Measurements from ENCODE around the gene CHPF2. TPM values are rescaled to one million over a fixed set of nuclear protein-coding genes. Genes with fewer than 3 reads are reported as not detected.

The CHPF2 gene
- polyA plus RNA-seq, 3 donors: 34.4 to 38.0 (median 36.0) TPM

DNA sequence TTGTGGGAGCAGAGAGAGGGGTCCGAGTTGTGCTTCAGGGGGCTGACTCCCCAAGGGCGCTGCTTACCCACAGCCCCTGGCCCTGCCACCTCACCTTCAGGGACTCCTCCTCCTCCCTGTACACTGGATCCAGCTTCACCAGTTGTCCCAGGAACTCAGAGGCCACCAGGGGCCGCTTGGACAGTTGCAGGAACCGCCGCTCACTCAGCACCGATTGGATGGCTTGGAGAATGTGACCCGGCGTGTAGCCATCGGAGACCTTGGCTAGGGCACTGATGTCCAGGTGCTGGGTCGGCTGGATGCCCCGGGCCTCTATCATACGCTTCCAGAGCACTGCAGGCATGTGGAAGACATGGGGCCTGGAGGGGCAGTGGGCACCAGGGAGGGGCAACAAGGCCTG, 40.7 kb upstream of the CHPF2 start:
- intact Hi-C loops (cut with micrococcal nuclease): no loop called here
- no peak overlapping the region for H3K4me3 ChIP-seq (replicated peaks in 1 of 3; ENCODE audit: low read depth in 2 of 3, low read length in 3 of 3)
- H2AFZ ChIP-seq (ENCODE audit: insufficient read depth, low read depth, low read length, poor library complexity, severe bottlenecking): no peak overlapping the region
- H3K27ac ChIP-seq (ENCODE audit: low read depth in 1 of 2, low read length in 2 of 2): no peak overlapping the region
- H3K9me3 ChIP-seq (replicated peaks in 1 of 2; ENCODE audit: control insufficient read depth in 1 of 2, insufficient read depth in 1 of 2, low read length in 2 of 2): no peaks in the 10 kb centered on the region
- no peaks in the 10 kb centered on the region for H3K4me1 ChIP-seq (ENCODE audit: control insufficient read depth in 1 of 2, insufficient read depth in 2 of 2, low read length in 2 of 2)
- H3K4me3 Mint-ChIP-seq: no peak overlapping the region
- peaks cover 0 to 1% (median 0%) of the 10 kb centered on the region in 7 donors for H3K9me3 Mint-ChIP-seq
- H4K20me1 ChIP-seq (ENCODE audit: insufficient read depth, low read length): no peaks in the 10 kb centered on the region
- H3K9ac ChIP-seq (ENCODE audit: insufficient read depth, low read length, poor library complexity, severe bottlenecking): no peak overlapping the region
- no peaks in the 10 kb centered on the region for H3K36me3 ChIP-seq (replicated peaks in 1 of 2; ENCODE audit: control insufficient read depth in 1 of 2, insufficient read depth in 2 of 2, low read length in 2 of 2)
- no peaks in the 10 kb centered on the region for H3K36me3 Mint-ChIP-seq
- no peaks in the 10 kb centered on the region for H3K4me1 Mint-ChIP-seq
- H3K27me3 ChIP-seq (ENCODE audit: control insufficient read depth in 2 of 2, insufficient read depth in 2 of 2, low read length in 2 of 2): no peaks in the 10 kb centered on the region
- TF ChIP-seq, protein P1, sequence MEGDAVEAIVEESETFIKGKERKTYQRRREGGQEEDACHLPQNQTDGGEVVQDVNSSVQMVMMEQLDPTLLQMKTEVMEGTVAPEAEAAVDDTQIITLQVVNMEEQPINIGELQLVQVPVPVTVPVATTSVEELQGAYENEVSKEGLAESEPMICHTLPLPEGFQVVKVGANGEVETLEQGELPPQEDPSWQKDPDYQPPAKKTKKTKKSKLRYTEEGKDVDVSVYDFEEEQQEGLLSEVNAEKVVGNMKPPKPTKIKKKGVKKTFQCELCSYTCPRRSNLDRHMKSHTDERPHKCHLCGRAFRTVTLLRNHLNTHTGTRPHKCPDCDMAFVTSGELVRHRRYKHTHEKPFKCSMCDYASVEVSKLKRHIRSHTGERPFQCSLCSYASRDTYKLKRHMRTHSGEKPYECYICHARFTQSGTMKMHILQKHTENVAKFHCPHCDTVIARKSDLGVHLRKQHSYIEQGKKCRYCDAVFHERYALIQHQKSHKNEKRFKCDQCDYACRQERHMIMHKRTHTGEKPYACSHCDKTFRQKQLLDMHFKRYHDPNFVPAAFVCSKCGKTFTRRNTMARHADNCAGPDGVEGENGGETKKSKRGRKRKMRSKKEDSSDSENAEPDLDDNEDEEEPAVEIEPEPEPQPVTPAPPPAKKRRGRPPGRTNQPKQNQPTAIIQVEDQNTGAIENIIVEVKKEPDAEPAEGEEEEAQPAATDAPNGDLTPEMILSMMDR (IDR thresholded peaks at IDR 0.05): no peak
- H3K27ac Mint-ChIP-seq: no peak overlapping the region
- DNase-seq: no peak
- H3K79me2 ChIP-seq (ENCODE audit: insufficient read depth, low read length): no peaks in the 10 kb centered on the region
- peaks cover 3 to 27% (median 16%) of the 10 kb centered on the region in 3 donors for H3K27me3 Mint-ChIP-seq (ENCODE audit: low read depth in 3 of 3)
- no peak overlapping the region for H3K4me2 ChIP-seq (replicated peaks; ENCODE audit: extremely low read depth, low read length, poor library complexity, severe bottlenecking)
- WGBS (ENCODE audit: insufficient coverage): 94% methylated on average over 9 of the region's 12 CpGs

DNA sequence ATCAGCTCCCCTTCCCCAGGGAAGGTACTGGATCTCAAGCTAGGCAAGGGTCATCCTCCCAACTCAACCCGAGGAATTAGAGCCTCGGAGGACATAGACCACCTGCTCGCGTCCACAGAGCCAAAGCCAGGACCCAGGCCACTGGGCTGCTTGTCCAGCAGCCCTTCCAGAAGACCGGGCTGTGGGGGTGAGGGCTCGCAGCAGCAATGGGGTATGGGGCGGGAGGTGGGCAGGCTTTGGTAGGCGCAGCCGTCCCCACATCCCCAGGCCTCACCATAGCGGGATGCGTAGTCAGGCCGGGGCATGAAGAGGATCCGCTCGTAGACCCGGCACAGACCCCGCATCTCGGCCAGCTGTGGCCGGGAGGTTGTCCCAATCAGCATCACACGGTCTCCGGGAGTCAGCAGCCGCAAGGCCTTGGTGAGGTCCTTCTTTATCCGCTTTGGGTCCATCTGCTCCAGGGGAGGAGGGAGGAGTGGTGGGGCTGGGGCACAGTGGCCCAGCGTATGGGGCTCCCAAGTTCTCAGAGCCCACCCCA, 40.2 kb upstream of the CHPF2 start:
- intact Hi-C loops (cut with micrococcal nuclease): no loop called here
- Histone ChIP-seq H2AFZ (ENCODE audit: insufficient read depth, low read depth, low read length, poor library complexity, severe bottlenecking) (no peak overlapping the region), H3K9me3 (replicated peaks in 1 of 2; ENCODE audit: control insufficient read depth in 1 of 2, insufficient read depth in 1 of 2, low read length in 2 of 2) (no peaks in the 10 kb centered on the region), H4K20me1 (ENCODE audit: insufficient read depth, low read length) (no peaks in the 10 kb centered on the region), H3K4me2 (replicated peaks; ENCODE audit: extremely low read depth, low read length, poor library complexity, severe bottlenecking) (no peak overlapping the region), H3K4me3 (replicated peaks in 1 of 3; ENCODE audit: low read depth in 2 of 3, low read length in 3 of 3) (no peak overlapping the region), H3K79me2 (ENCODE audit: insufficient read depth, low read length) (no peaks in the 10 kb centered on the region), H3K36me3 (replicated peaks in 1 of 2; ENCODE audit: control insufficient read depth in 1 of 2, insufficient read depth in 2 of 2, low read length in 2 of 2) (no peaks in the 10 kb centered on the region), H3K9ac (ENCODE audit: insufficient read depth, low read length, poor library complexity, severe bottlenecking) (no peak overlapping the region), H3K27me3 (ENCODE audit: control insufficient read depth in 2 of 2, insufficient read depth in 2 of 2, low read length in 2 of 2) (no peaks in the 10 kb centered on the region), H3K4me1 (ENCODE audit: control insufficient read depth in 1 of 2, insufficient read depth in 2 of 2, low read length in 2 of 2) (no peaks in the 10 kb centered on the region), H3K27ac (ENCODE audit: low read depth in 1 of 2, low read length in 2 of 2) (no peak overlapping the region)
- Mint-ChIP-seq H3K4me1 (no peaks in the 10 kb centered on the region), H3K36me3 (no peaks in the 10 kb centered on the region), H3K4me3 (no peak overlapping the region), H3K9me3 (peaks cover 0 to 1% (median 0%) of the 10 kb centered on the region in 7 donors), H3K27me3 (ENCODE audit: low read depth in 3 of 3) (peaks cover 3 to 27% (median 13%) of the 10 kb centered on the region in 3 donors), H3K27ac (no peak overlapping the region)
- no peak for DNase-seq
- TF ChIP-seq, protein P1 (IDR thresholded peaks at IDR 0.05): no peak
- WGBS (ENCODE audit: insufficient coverage): 98% methylated on average over 16 of the region's 23 CpGs

Measured in CD14-positive monocyte (primary cell).